SK-N-SH treated with all-trans-retinoic acid at 6 μM for 48 hours (cell line): Measurements from ENCODE around the gene MIDN.

Experiments used
- ARNTL ChIP-seq: fragments of 450-650 bp; formaldehyde crosslinking; IDR thresholded peaks from 2 replicates; pipeline ENCODE4 v1.5.0; 2020; ENCODE audit warnings: low read depth, mild to moderate bottlenecking, moderate library complexity, borderline replicate concordance
- ISL1 ChIP-seq: fragments of 250-450 bp; sonication (Bioruptor Pico); IDR thresholded peaks from 2 replicates; pipeline ENCODE4 v2.1.2; 2022; ENCODE audit warnings: mild to moderate bottlenecking, moderate library complexity
- PPARA ChIP-seq: fragments of 250-450 bp; sonication (Bioruptor Pico); IDR thresholded peaks from 2 replicates; pipeline ENCODE4 v1.5.0; 2020; ENCODE audit warnings: mild to moderate bottlenecking, borderline replicate concordance
- SNAI2 ChIP-seq: fragments of 250-450 bp; sonication (Bioruptor Pico); IDR thresholded peaks from 2 replicates; pipeline ENCODE4 v1.5.0; 2020; ENCODE audit warnings: mild to moderate bottlenecking, moderate library complexity
- TCF4 ChIP-seq: fragments of 250-450 bp; sonication (Bioruptor Pico); IDR thresholded peaks from 2 replicates; pipeline ENCODE4 v1.8.0; 2021; ENCODE audit warnings: mild to moderate bottlenecking, moderate library complexity, borderline replicate concordance
- ZC3H10 ChIP-seq: fragments of 250-450 bp; sonication (Bioruptor Pico); IDR thresholded peaks from 2 replicates; pipeline ENCODE4 v1.5.1; 2021; ENCODE audit warnings: mild to moderate bottlenecking, moderate library complexity
- ZFP3 ChIP-seq: fragments of 250-450 bp; sonication (Bioruptor Pico); IDR thresholded peaks from 2 replicates; pipeline ENCODE4 v1.5.0; 2020; ENCODE audit warnings: mild to moderate bottlenecking, moderate library complexity
- ZFP30 ChIP-seq: fragments of 450-650 bp; formaldehyde crosslinking; IDR thresholded peaks from 2 replicates; pipeline ENCODE4 v1.5.0; 2022; ENCODE audit warnings: mild to moderate bottlenecking, moderate library complexity
- TF ChIP-seq, protein P1 (sequence below): fragments of 250-450 bp; sonication (Bioruptor Pico); IDR thresholded peaks from 2 replicates; pipeline ENCODE4 v1.8.0; 2020; ENCODE audit warnings: mild to moderate bottlenecking, moderate library complexity, borderline replicate concordance
- TF ChIP-seq, protein P2 (sequence below): fragments of 250-450 bp; sonication (Bioruptor Pico); IDR thresholded peaks from 2 replicates; pipeline ENCODE4 v1.5.0; 2020; ENCODE audit warnings: mild to moderate bottlenecking, moderate library complexity
- TF ChIP-seq, protein P3 (sequence below): fragments of 250-450 bp; sonication (Bioruptor Pico); IDR thresholded peaks from 2 replicates; pipeline ENCODE4 v1.5.1; 2020; ENCODE audit warnings: low read depth, mild to moderate bottlenecking, moderate library complexity

DNA sequence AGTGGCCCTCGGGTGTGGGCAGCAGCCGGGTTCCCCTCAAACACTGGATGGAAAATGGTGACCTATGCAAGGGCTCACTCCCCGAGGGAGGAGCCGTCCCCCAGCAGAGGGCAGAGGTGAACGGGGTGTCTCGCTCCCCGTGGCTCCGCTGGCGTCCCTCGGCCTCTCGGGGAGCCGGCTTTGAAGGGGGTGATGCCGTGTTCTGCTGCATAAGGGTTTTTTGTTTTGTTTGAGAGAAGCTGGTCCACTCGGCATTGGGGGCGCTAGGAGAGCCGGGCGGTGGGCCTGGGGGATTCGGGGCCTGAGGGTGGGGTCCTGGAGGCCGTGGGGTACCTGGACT, 41.3 kb downstream of the MIDN start:
- TF ChIP-seq, protein P1, sequence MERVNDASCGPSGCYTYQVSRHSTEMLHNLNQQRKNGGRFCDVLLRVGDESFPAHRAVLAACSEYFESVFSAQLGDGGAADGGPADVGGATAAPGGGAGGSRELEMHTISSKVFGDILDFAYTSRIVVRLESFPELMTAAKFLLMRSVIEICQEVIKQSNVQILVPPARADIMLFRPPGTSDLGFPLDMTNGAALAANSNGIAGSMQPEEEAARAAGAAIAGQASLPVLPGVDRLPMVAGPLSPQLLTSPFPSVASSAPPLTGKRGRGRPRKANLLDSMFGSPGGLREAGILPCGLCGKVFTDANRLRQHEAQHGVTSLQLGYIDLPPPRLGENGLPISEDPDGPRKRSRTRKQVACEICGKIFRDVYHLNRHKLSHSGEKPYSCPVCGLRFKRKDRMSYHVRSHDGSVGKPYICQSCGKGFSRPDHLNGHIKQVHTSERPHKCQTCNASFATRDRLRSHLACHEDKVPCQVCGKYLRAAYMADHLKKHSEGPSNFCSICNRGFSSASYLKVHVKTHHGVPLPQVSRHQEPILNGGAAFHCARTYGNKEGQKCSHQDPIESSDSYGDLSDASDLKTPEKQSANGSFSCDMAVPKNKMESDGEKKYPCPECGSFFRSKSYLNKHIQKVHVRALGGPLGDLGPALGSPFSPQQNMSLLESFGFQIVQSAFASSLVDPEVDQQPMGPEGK (CRISPR knock-in tag) = no peak
- TF ChIP-seq ARNTL (CRISPR knock-in tag) (no peak), SNAI2 (CRISPR knock-in tag) (no peak), ZC3H10 (CRISPR knock-in tag) (no peak), ISL1 (CRISPR knock-in tag) (no peak), ZFP30 (CRISPR knock-in tag) (no peak), TCF4 (CRISPR knock-in tag) (no peak), PPARA (CRISPR knock-in tag) (no peak), ZFP3 (CRISPR knock-in tag) (no peak)
- TF ChIP-seq, protein P2, sequence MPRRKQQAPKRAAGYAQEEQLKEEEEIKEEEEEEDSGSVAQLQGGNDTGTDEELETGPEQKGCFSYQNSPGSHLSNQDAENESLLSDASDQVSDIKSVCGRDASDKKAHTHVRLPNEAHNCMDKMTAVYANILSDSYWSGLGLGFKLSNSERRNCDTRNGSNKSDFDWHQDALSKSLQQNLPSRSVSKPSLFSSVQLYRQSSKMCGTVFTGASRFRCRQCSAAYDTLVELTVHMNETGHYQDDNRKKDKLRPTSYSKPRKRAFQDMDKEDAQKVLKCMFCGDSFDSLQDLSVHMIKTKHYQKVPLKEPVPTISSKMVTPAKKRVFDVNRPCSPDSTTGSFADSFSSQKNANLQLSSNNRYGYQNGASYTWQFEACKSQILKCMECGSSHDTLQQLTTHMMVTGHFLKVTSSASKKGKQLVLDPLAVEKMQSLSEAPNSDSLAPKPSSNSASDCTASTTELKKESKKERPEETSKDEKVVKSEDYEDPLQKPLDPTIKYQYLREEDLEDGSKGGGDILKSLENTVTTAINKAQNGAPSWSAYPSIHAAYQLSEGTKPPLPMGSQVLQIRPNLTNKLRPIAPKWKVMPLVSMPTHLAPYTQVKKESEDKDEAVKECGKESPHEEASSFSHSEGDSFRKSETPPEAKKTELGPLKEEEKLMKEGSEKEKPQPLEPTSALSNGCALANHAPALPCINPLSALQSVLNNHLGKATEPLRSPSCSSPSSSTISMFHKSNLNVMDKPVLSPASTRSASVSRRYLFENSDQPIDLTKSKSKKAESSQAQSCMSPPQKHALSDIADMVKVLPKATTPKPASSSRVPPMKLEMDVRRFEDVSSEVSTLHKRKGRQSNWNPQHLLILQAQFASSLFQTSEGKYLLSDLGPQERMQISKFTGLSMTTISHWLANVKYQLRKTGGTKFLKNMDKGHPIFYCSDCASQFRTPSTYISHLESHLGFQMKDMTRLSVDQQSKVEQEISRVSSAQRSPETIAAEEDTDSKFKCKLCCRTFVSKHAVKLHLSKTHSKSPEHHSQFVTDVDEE = no peak
- TF ChIP-seq, protein P3, sequence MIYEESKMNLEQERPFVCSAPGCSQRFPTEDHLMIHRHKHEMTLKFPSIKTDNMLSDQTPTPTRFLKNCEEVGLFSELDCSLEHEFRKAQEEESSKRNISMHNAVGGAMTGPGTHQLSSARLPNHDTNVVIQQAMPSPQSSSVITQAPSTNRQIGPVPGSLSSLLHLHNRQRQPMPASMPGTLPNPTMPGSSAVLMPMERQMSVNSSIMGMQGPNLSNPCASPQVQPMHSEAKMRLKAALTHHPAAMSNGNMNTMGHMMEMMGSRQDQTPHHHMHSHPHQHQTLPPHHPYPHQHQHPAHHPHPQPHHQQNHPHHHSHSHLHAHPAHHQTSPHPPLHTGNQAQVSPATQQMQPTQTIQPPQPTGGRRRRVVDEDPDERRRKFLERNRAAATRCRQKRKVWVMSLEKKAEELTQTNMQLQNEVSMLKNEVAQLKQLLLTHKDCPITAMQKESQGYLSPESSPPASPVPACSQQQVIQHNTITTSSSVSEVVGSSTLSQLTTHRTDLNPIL (CRISPR knock-in tag) = no peak
